ENCODE data around the gene REXO5. TPM values are rescaled to one million over a fixed set of nuclear protein-coding genes. Genes with fewer than 3 reads are reported as not detected.

The REXO5 gene
- total RNA-seq, 1 donor from 2014 or later: 4.0 TPM

GRCh38 chr16:20871258-20871657 lies 64.9 kb downstream of the REXO5 start:
- no peaks in the 10 kb centered on the region for H3K36me3 Mint-ChIP-seq (ENCODE audit: low read depth)
- no peak overlapping the region for H3K4me3 Mint-ChIP-seq (ENCODE audit: unreplicated experiment)
- H3K9me3 Mint-ChIP-seq (ENCODE audit: low read depth): no peaks in the 10 kb centered on the region
- DNase-seq (ENCODE audit: low spot score): no peak
- no peaks in the 10 kb centered on the region for H3K27me3 Mint-ChIP-seq (ENCODE audit: low read depth)
- peak overlapping the region; percentile 66 for H3K27ac Mint-ChIP-seq (ENCODE audit: unreplicated experiment)
- TF ChIP-seq CTCF (IDR thresholded peaks at IDR 0.05): no peak
- H3K4me1 Mint-ChIP-seq (ENCODE audit: low read depth): peaks cover 90% of the 10 kb centered on the region

DNA sequence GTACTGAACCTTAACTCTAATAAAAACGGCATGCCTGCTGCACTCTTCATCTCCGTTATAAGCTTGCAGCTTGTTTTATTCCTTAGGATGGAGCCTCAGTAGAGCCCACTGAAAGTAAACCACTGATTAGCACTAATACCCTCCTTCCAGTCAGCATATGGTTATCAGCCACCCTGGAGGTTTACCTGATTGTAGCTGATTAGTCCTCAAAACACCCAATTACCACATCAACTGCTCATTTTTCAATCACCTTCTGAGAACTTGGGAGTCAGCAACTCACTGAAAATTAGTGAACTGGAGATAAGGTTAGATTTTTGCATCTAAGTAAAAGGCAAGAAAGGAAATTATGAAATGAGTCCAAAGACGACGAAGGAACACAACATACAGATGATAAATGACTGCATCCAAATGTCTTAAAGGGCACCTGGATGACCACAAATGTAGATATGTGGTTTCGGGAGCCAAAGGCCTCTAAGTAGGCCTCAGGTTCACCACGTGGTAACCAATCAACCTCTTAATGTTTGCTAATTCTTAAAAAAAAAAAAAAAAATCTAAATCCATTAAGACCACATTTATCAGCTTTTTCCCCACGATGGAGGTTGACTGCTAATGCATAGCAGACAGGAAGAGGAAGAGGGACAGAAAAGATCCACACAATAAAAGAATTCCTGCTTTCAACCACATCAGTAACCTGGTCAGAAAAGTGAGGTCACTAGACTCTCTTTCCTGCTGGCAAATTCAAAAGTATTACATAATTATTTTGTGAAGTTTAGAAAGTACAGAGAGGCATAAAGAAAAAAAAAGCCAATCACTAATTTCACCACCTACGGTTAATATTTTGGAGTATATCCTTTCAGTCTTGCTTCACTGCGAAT lies 65.9 kb downstream of the REXO5 start:
- Mint-ChIP-seq H3K27me3 (ENCODE audit: low read depth) (no peaks in the 10 kb centered on the region), H3K27ac (ENCODE audit: unreplicated experiment) (peak overlapping the region; percentile 53), H3K4me1 (ENCODE audit: low read depth) (peaks cover 89% of the 10 kb centered on the region), H3K9me3 (ENCODE audit: low read depth) (peaks cover 4% of the 10 kb centered on the region), H3K4me3 (ENCODE audit: unreplicated experiment) (no peak overlapping the region), H3K36me3 (ENCODE audit: low read depth) (no peaks in the 10 kb centered on the region)
- TF ChIP-seq CTCF (IDR thresholded peaks at IDR 0.05): no peak
- no peak for DNase-seq (ENCODE audit: low spot score)

DNA sequence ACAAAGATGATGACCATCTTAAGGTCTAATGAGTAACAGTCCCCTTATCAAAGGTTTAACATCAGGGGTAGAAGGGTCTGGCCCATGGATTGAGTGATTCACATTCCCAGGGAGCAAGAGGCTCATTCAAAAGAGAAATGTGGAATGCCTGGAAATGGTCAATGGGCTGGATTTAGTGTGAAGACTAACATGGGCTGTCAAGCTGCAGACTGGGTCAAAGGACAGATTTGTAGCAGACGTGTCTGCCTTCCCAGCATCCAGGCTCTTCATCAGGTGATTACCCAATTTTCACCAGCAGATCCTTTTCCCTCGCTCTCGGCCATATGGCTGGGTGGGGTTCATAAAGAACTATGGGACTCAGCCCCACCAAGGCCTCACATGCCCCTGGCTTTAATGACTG lies 67.0 kb downstream of the REXO5 start:
- Mint-ChIP-seq H3K4me3 (ENCODE audit: unreplicated experiment) (no peak overlapping the region), H3K36me3 (ENCODE audit: low read depth) (no peaks in the 10 kb centered on the region), H3K9me3 (ENCODE audit: low read depth) (peaks cover 4% of the 10 kb centered on the region), H3K27ac (ENCODE audit: unreplicated experiment) (peak overlapping the region; percentile 67), H3K4me1 (ENCODE audit: low read depth) (peaks cover 88% of the 10 kb centered on the region), H3K27me3 (ENCODE audit: low read depth) (no peaks in the 10 kb centered on the region)
- DNase-seq (ENCODE audit: low spot score): no peak
- TF ChIP-seq CTCF (IDR thresholded peaks at IDR 0.05): no peak

DNA sequence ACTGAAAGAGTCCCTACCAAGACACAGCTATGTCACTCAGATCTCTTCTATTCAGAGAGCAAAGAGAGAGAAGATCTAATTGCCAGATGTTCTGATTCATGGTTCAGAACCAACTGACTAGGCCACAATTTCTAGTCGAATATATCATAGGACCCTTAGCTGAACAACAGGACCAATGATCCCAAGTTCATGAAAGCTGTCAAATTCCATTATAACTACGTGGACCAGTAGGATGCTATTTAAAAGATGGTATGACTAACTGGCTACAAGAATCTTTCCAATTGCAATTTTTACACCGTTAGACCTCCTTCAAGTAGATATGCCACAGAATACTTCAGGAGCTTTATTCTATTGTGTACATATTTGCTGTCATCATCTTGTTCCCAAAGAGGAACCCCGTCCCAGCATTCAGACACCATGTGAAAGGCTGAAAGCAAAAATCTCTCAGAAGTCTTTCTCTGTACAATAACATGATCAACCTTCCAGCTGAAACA lies 67.8 kb downstream of the REXO5 start:
- peak overlapping the region; percentile 76 for H3K27ac Mint-ChIP-seq (ENCODE audit: unreplicated experiment)
- H3K36me3 Mint-ChIP-seq (ENCODE audit: low read depth): no peaks in the 10 kb centered on the region
- no peaks in the 10 kb centered on the region for H3K27me3 Mint-ChIP-seq (ENCODE audit: low read depth)
- no peak for DNase-seq (ENCODE audit: low spot score)
- peaks cover 88% of the 10 kb centered on the region for H3K4me1 Mint-ChIP-seq (ENCODE audit: low read depth)
- peaks cover 4% of the 10 kb centered on the region for H3K9me3 Mint-ChIP-seq (ENCODE audit: low read depth)
- no peak for TF ChIP-seq CTCF (IDR thresholded peaks at IDR 0.05)
- no peak overlapping the region for H3K4me3 Mint-ChIP-seq (ENCODE audit: unreplicated experiment)

GRCh38 chr16:20875355-20875650 lies 69.0 kb downstream of the REXO5 start:
- H3K27ac Mint-ChIP-seq (ENCODE audit: unreplicated experiment): no peak overlapping the region
- no peak for TF ChIP-seq CTCF (IDR thresholded peaks at IDR 0.05)
- no peak for DNase-seq (ENCODE audit: low spot score)
- no peaks in the 10 kb centered on the region for H3K36me3 Mint-ChIP-seq (ENCODE audit: low read depth)
- H3K4me3 Mint-ChIP-seq (ENCODE audit: unreplicated experiment): no peak overlapping the region
- peaks cover 4% of the 10 kb centered on the region for H3K9me3 Mint-ChIP-seq (ENCODE audit: low read depth)
- peaks cover 90% of the 10 kb centered on the region for H3K4me1 Mint-ChIP-seq (ENCODE audit: low read depth)
- H3K27me3 Mint-ChIP-seq (ENCODE audit: low read depth): no peaks in the 10 kb centered on the region
